GM18520 (cell line): Measurements from ENCODE around the gene PERM1.
"Not testable (repeated sequence)": the region's sequence is repeated elsewhere in the genome, so short reads cannot be mapped to it uniquely, and the experiment has no call there.

Experiments used
- ATAC-seq: cut with Tn5 transposase; IDR thresholded peaks from one replicate; pipeline ENCODE4 v1.9.1; 2021; ENCODE audit not compliant: unreplicated experiment

PERM1 gene

GRCh38 chr1:981955-982558, at the start of gene PERM1:
Gene PERM1, minus strand, starts transcription at chr1:982093. Its CDS starts 1,064 bp downstream, at chr1:981029.
- ATAC-seq: no peak

- not testable (repeated sequence) for ATAC-seq
Observed at GRCh38 chr1:1030867-1031658, 49.2 kb upstream of the PERM1 start.

- ATAC-seq: no peak
Observed at GRCh38 chr1:1027791-1028190, 45.9 kb upstream of the PERM1 start.

- no peak for ATAC-seq
Observed at GRCh38 chr1:1026599-1027413, 44.9 kb upstream of the PERM1 start.

GRCh38 chr1:1025730-1026129, 43.8 kb upstream of the PERM1 start:
- ATAC-seq: no peak

GRCh38 chr1:1024771-1025699, 43.1 kb upstream of the PERM1 start:
- ATAC-seq: no peak

- ATAC-seq: no peak
Observed at GRCh38 chr1:1024149-1024770, 42.4 kb upstream of the PERM1 start.

GRCh38 chr1:1023700-1024099, 41.8 kb upstream of the PERM1 start:
- no peak for ATAC-seq

- no peak for ATAC-seq
Observed at GRCh38 chr1:1022302-1023009, 40.6 kb upstream of the PERM1 start.

GRCh38 chr1:1021920-1022259, 40.0 kb upstream of the PERM1 start:
- ATAC-seq: no peak

- no peak for ATAC-seq
Observed at GRCh38 chr1:1021010-1021919, 39.4 kb upstream of the PERM1 start.

GRCh38 chr1:1020415-1021009, 38.6 kb upstream of the PERM1 start:
- no peak for ATAC-seq

GRCh38 chr1:1020000-1020404, 38.1 kb upstream of the PERM1 start, which contains the start of gene AGRN:
Gene AGRN, plus strand, starts transcription at chr1:1020120. Its CDS starts 53 bp downstream, at chr1:1020173.
- peak; percentile 21 for ATAC-seq

- ATAC-seq: peak; percentile 67
Observed at GRCh38 chr1:1019122-1019999, 37.5 kb upstream of the PERM1 start.

- ATAC-seq: not testable (repeated sequence)
Observed at GRCh38 chr1:1018321-1018685, 36.4 kb upstream of the PERM1 start.

- ATAC-seq: not testable (repeated sequence)
Observed at GRCh38 chr1:1017397-1018320, 35.8 kb upstream of the PERM1 start.
